Left cardiac atrium (tissue), 4 donors: ENCODE data around the gene HS2ST1. TPM values are rescaled to one million over a fixed set of nuclear protein-coding genes. Genes with fewer than 3 reads are reported as not detected.

Experiments
- ATAC-seq, 2 donors: fragments of 200-7000 bp; cut with Tn5 transposase; one replicate each; pipeline ENCODE4 v1.9.1; 2020; ENCODE audit warnings: mild to moderate bottlenecking in 2 of 2, moderate library complexity in 2 of 2
- DNase-seq: peaks from one replicate; pipeline ENCODE4 v3.0.0-alpha.2; 2020
- intact Hi-C, 2 donors: fragments of 100-400 bp; cut with DNase I; formaldehyde crosslinking; loops; one replicate each; pipeline versions ENCODE4 v1.14.1 to v1.15.1; 2022 to 2023
- total RNA-seq, 2 donors: library from RNA; stranded (reverse); fragmentation: NEBNext Ultra II Directional; extraction: Animal tissue kit (Norgen Biotek cat#: 25700); gene quantifications; one replicate each; pipeline ENCODE4 v1.2.1, GENCODE V29; 2021
- donor health status: DM: no; HTN: yes; CAD: no.
- donor health status: DM: no; HTN: yes; CAD: no; lungs with severe emphysema.
- donor health status: DM: yes; HTN: yes; CAD: no.
- donor health status: Dilated cardiomyopathy.

The HS2ST1 gene
- total RNA-seq, 2 donors from 2014 or later: 12.8 to 12.9 TPM

- DNase-seq (no peak), ATAC-seq (no peak)
- intact Hi-C loops: loop anchor here (10.0 kb wide), 3 partner anchors 254 to 704 kb away; no protein-coding TSS in a partner anchor
Observed at GRCh38 chr1:87089070-87089736, 174.8 kb downstream of the HS2ST1 start.

- DNase-seq (no peak), ATAC-seq (no peak)
- intact Hi-C loops: loop anchor here (10.0 kb wide), 3 partner anchors 255 to 705 kb away; no protein-coding TSS in a partner anchor
Observed at GRCh38 chr1:87089823-87090222, 175.4 kb downstream of the HS2ST1 start.

GRCh38 chr1:87091425-87091824 is 177.0 kb downstream of the HS2ST1 start:
- intact Hi-C loops: no loop called here
- DNase-seq (no peak), ATAC-seq (no peak)

- ATAC-seq: no peak
- no peak for DNase-seq
- intact Hi-C loops: no loop called here
Observed at GRCh38 chr1:87092846-87093245, 178.4 kb downstream of the HS2ST1 start.

GRCh38 chr1:87093286-87093685 is 178.9 kb downstream of the HS2ST1 start:
- ATAC-seq: no peak
- intact Hi-C loops: no loop called here

GRCh38 chr1:87094238-87094637 is 179.8 kb downstream of the HS2ST1 start:
- intact Hi-C loops: no loop called here
- DNase-seq: no peak
- no peak for ATAC-seq

More at GRCh38 chr1:87093286-87093685, 178.9 kb downstream of the HS2ST1 start:
- no peak for DNase-seq

GRCh38 chr1:87100271-87100670 is 185.8 kb downstream of the HS2ST1 start:
- ATAC-seq (no peak), DNase-seq (no peak)
- intact Hi-C loops: no loop called here

- intact Hi-C loops: no loop called here
- no peak for DNase-seq
- no peak for ATAC-seq
Observed at GRCh38 chr1:87103074-87103473, 188.6 kb downstream of the HS2ST1 start.

- ATAC-seq: no peak
Observed at GRCh38 chr1:87104140-87104539, 189.7 kb downstream of the HS2ST1 start.

GRCh38 chr1:87104945-87105344 is 190.5 kb downstream of the HS2ST1 start:
- DNase-seq (no peak), ATAC-seq (no peak)
- intact Hi-C loops: no loop called here

More at GRCh38 chr1:87104140-87104539, 189.7 kb downstream of the HS2ST1 start:
- no peak for DNase-seq
- intact Hi-C loops: no loop called here

- no peak for DNase-seq
- ATAC-seq: no peak
- intact Hi-C loops: no loop called here
Observed at GRCh38 chr1:87106144-87106543, 191.7 kb downstream of the HS2ST1 start.

- DNase-seq (no peak), ATAC-seq (no peak)
- intact Hi-C loops: no loop called here
Observed at GRCh38 chr1:87106867-87107266, 192.4 kb downstream of the HS2ST1 start.

- no peak for DNase-seq
- intact Hi-C loops: no loop called here
- ATAC-seq: no peak
Observed at GRCh38 chr1:87108228-87108627, 193.8 kb downstream of the HS2ST1 start.

- no peak for DNase-seq
- intact Hi-C loops: no loop called here
- ATAC-seq: no peak
Observed at GRCh38 chr1:87108814-87109411, 194.5 kb downstream of the HS2ST1 start.

GRCh38 chr1:87111659-87112371 is 197.4 kb downstream of the HS2ST1 start:
- no peak for DNase-seq
- no peak for ATAC-seq
- intact Hi-C loops: no loop called here

- ATAC-seq: peak; percentile 66 to 85
- peak; percentile 67 for DNase-seq
- intact Hi-C loops: no loop called here
Observed at GRCh38 chr1:87113313-87113712, 198.9 kb downstream of the HS2ST1 start.

- intact Hi-C loops: no loop called here
- ATAC-seq (peak in 1 of 2 donors; percentile 54), DNase-seq (peak; percentile 46)
Observed at GRCh38 chr1:87115317-87115890, 201.0 kb downstream of the HS2ST1 start.

GRCh38 chr1:87115891-87116290 is 201.5 kb downstream of the HS2ST1 start:
- intact Hi-C loops: no loop called here
- ATAC-seq (no peak), DNase-seq (no peak)

GRCh38 chr1:87117761-87118368 is 203.4 kb downstream of the HS2ST1 start:
- intact Hi-C loops: no loop called here
- ATAC-seq (no peak), DNase-seq (no peak)
